ENCODE measurements around the gene TNFSF15.

The TNFSF15 gene

GRCh38 chr9:114834386-114834785 is 28.5 kb upstream of the TNFSF15 start:
- no peak overlapping the region for H3K27ac ChIP-seq
- TF ChIP-seq, protein P1, sequence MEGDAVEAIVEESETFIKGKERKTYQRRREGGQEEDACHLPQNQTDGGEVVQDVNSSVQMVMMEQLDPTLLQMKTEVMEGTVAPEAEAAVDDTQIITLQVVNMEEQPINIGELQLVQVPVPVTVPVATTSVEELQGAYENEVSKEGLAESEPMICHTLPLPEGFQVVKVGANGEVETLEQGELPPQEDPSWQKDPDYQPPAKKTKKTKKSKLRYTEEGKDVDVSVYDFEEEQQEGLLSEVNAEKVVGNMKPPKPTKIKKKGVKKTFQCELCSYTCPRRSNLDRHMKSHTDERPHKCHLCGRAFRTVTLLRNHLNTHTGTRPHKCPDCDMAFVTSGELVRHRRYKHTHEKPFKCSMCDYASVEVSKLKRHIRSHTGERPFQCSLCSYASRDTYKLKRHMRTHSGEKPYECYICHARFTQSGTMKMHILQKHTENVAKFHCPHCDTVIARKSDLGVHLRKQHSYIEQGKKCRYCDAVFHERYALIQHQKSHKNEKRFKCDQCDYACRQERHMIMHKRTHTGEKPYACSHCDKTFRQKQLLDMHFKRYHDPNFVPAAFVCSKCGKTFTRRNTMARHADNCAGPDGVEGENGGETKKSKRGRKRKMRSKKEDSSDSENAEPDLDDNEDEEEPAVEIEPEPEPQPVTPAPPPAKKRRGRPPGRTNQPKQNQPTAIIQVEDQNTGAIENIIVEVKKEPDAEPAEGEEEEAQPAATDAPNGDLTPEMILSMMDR (conservative IDR thresholded peaks at IDR 0.05) = no peak

- TF ChIP-seq, protein P1 (conservative IDR thresholded peaks at IDR 0.05) = no peak
- H3K27ac ChIP-seq = no peak overlapping the region
Observed at GRCh38 chr9:114830546-114830945, 24.7 kb upstream of the TNFSF15 start.

DNA sequence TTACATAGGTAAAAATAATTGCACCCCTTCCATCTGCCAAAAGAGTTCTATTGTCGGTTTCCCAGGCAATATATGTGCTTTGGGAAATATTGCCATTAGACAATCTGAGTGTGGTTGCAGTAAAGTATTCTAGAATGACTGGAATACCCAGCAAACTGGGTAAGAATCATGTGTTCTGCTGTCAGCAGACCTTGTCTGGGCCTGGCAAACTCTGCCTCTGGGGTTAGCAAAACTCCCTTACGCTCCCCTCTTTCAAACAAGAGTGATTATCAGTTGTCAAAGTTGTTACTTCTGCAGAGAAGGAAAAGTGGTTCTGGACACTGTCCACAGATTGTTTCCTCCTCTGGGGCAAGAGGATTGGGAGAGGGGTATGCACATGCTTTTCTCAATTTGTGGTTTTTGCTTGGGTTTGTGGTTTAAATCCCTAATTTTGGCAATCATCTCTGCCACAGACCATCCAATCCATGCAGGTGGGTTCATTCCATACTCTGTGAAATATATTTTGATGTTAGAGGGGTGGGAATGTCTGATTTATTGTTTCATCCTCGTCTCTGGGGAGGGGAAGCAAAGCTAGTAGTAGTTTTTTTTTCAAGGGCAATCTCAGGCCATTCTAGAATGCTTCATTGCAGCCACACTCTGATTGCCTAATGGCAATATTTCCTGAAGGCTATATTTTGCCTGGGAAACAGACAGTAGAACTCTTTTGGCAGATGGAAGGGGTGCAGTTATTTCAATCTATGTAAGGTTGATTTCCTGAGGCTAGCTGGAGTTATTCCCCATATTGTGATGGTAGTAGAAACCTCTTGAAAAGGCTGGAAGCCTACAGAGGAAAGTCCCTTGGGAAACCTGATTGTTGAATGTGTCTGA is 24.0 kb upstream of the TNFSF15 start:
- H3K27ac ChIP-seq = no peak overlapping the region
- TF ChIP-seq, protein P1 (conservative IDR thresholded peaks at IDR 0.05) = no peak

DNA sequence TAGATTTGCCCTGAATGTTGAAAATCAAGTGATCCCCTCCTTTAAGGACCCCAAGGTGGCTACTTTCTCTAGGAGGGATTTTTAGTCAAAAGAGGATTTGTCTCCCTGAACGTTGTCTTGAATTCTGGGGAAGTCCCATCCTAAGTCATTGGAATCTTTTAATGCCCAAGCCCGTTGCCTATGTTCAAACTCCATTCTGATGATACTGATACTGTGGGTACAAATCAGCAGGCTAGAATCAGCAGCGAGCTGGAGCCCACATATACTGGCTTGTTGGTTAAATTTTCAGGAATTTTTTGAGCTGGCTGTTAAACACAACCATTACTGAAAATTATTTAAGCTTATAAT is 22.4 kb upstream of the TNFSF15 start:
- H3K27ac ChIP-seq = no peak overlapping the region
- TF ChIP-seq, protein P1 (conservative IDR thresholded peaks at IDR 0.05) = no peak

- TF ChIP-seq, protein P1 (conservative IDR thresholded peaks at IDR 0.05) = no peak
- H3K27ac ChIP-seq = no peak overlapping the region
Observed at GRCh38 chr9:114827641-114828302, 21.9 kb upstream of the TNFSF15 start.

DNA sequence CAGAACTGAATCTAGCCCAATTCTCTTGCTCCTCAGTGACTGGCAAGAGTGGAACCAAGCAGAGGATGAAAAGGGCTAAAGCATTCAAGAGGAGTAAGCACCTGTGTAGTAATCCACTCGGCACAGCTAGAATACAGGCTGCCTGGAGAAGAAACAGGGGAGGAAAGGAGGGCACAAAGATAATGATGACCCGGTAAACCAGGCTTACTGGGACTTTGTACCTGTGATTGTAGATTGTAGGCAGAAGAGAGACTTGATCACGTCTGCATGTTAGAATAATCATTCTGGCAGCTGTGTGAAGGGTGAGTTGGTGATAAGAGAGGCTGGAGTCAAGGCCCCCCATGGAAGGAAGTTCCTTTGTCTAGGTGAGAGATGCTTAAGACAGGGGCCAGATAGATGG is 20.6 kb upstream of the TNFSF15 start:
- TF ChIP-seq, protein P1 (conservative IDR thresholded peaks at IDR 0.05) = no peak
- no peak overlapping the region for H3K27ac ChIP-seq

DNA sequence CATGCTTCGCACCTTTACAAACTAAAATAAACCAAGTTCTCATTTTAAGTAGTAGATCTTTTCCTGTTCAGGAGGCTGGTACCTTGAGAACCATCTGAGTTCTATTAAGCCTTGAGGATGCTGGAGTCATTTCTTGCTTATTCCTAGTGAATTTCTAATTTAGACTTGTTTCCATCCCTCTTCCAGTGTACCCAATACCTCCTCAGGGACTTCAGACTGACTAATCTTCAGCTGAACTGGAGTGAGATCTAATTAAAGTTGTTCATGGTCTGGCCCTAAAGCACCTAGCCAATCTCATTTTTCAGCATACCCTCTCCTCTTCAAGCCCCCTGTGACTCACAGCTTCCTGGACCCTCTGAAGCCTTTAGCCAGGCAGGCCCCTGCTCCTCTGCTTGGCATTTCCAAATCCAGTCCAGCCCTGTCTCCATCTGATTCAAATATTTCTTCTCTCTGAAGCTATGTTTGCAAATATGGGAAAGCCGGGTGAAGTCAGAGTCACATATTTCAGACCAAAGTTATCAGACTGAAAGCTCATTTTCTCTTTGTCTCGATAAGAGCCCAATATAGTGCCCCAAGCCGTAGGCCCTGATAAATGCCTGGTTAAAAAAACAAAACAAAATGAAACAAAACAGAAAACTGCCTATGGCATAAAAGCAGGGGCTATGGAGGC is 19.4 kb upstream of the TNFSF15 start:
- H3K27ac ChIP-seq = no peak overlapping the region
- TF ChIP-seq, protein P1 (conservative IDR thresholded peaks at IDR 0.05) = no peak
